HEK293 (cell line): ENCODE measurements around the gene CLDN7.

ENCODE experiments used
- GLI2 ChIP-seq: fragments of 450-650 bp; formaldehyde crosslinking; IDR thresholded peaks from 2 replicates; pipeline ENCODE4; 2017; ENCODE audit warnings: missing biosample characterization, missing genetic modification characterization, low read depth, borderline replicate concordance
- TF ChIP-seq, protein P1 (sequence below): fragments of 450-650 bp; formaldehyde crosslinking; IDR thresholded peaks from 2 replicates; pipeline ENCODE4 v1.5.1; 2016; ENCODE audit warnings: missing biosample characterization, missing genetic modification characterization
- TF ChIP-seq, protein P2 (sequence below): fragments of 450-650 bp; formaldehyde crosslinking; IDR thresholded peaks from 2 replicates; pipeline ENCODE4 v1.5.1; 2017; ENCODE audit warnings: missing biosample characterization, mild to moderate bottlenecking, missing genetic modification characterization, moderate library complexity

DNA sequence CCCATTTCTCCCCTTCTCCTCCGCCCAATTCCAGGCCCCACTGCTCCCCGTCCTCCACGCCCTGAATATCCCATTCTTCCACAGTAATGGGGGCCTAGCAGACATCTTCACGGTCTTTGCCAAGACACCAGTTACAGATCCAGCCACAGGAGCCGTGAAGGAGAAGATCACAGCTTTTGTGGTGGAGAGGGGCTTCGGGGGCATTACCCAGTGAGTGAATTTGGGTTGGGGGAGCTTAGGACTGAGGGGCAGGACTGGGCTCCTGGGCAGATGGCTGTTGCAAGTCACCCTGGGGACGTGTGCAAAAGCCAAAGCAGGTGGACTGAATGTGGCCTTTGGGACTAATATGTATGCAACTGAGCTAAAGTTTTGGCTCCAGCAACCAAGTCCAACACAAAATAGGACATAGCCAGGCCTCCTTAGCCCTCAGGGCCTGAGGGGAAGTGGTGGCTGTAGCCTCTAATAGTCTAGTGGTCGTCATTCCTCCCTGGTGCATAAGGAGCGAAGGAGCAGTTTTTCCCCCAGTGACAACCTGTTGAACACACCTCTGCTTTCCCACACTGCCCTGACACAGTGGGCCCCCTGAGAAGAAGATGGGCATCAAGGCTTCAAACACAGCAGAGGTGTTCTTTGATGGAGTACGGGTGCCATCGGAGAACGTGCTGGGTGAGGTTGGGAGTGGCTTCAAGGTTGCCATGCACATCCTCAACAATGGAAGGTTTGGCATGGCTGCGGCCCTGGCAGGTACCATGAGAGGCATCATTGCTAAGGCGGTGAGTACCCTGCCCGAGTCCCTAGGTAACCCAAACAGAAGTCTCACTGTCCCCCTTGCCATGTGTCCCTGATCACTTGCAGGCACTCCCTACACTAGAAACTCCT, 39.9 kb downstream of the CLDN7 start:
- TF ChIP-seq, protein P1, sequence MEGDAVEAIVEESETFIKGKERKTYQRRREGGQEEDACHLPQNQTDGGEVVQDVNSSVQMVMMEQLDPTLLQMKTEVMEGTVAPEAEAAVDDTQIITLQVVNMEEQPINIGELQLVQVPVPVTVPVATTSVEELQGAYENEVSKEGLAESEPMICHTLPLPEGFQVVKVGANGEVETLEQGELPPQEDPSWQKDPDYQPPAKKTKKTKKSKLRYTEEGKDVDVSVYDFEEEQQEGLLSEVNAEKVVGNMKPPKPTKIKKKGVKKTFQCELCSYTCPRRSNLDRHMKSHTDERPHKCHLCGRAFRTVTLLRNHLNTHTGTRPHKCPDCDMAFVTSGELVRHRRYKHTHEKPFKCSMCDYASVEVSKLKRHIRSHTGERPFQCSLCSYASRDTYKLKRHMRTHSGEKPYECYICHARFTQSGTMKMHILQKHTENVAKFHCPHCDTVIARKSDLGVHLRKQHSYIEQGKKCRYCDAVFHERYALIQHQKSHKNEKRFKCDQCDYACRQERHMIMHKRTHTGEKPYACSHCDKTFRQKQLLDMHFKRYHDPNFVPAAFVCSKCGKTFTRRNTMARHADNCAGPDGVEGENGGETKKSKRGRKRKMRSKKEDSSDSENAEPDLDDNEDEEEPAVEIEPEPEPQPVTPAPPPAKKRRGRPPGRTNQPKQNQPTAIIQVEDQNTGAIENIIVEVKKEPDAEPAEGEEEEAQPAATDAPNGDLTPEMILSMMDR (tag by site-specific recombination): no peak
- TF ChIP-seq, protein P2, sequence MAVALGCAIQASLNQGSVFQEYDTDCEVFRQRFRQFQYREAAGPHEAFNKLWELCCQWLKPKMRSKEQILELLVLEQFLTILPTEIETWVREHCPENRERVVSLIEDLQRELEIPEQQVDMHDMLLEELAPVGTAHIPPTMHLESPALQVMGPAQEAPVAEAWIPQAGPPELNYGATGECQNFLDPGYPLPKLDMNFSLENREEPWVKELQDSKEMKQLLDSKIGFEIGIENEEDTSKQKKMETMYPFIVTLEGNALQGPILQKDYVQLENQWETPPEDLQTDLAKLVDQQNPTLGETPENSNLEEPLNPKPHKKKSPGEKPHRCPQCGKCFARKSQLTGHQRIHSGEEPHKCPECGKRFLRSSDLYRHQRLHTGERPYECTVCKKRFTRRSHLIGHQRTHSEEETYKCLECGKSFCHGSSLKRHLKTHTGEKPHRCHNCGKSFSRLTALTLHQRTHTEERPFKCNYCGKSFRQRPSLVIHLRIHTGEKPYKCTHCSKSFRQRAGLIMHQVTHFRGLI: no peak
- no peak for TF ChIP-seq GLI2 (tag by site-specific recombination)
